Ovary (tissue), 3 donors: ENCODE data around the gene PPP1R1B.

Experiments
- EP300 ChIP-seq: sonication (generic); formaldehyde crosslinking; IDR thresholded peaks from one replicate; pipeline ENCODE4 v1.6.1; 2017; ENCODE audit warnings: antibody characterized with exemption
- POLR2A ChIP-seq: fragments of 450-650 bp; IDR thresholded peaks from one replicate; pipeline ENCODE4 v1.6.1; 2017; ENCODE audit warnings: antibody characterized with exemption, mild to moderate bottlenecking, moderate library complexity
- TF ChIP-seq, protein P1 (sequence below), 3 donors: fragments of 450-650 bp in 2 of 3; fragments of 200-600 bp in 1 of 3; IDR thresholded peaks; one replicate each; pipeline versions ENCODE4 v1.5.1 to v1.8.0; 2016 to 2022; ENCODE audit warnings: antibody characterized with exemption in 3 of 3, mild to moderate bottlenecking in 1 of 3
- donor health status: DM: no; HTN: no; CAD: no.

DNA sequence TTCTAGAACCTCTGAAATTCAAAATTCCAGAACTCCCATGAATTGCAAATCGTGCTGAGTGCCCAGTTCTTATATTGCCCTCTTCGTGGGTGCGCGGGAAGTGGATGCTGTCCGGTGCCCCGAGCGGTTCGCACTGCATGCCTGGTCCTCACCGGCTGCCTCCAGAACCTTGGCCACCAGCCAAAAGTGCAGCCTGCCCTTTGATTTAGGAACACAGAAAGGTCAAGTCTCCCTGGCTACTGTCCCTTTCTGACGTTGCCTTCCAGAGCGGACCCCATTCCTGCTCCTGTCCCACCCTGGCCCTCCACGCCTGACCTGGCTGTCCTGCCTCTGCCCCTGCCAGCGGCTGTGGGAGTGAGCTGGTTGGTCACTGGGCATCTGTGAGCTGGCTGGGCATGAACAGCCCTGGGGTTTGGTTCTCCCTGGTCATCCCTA is 28.7 kb upstream of the PPP1R1B start:
- no peak for TF ChIP-seq POLR2A
- TF ChIP-seq, protein P1, sequence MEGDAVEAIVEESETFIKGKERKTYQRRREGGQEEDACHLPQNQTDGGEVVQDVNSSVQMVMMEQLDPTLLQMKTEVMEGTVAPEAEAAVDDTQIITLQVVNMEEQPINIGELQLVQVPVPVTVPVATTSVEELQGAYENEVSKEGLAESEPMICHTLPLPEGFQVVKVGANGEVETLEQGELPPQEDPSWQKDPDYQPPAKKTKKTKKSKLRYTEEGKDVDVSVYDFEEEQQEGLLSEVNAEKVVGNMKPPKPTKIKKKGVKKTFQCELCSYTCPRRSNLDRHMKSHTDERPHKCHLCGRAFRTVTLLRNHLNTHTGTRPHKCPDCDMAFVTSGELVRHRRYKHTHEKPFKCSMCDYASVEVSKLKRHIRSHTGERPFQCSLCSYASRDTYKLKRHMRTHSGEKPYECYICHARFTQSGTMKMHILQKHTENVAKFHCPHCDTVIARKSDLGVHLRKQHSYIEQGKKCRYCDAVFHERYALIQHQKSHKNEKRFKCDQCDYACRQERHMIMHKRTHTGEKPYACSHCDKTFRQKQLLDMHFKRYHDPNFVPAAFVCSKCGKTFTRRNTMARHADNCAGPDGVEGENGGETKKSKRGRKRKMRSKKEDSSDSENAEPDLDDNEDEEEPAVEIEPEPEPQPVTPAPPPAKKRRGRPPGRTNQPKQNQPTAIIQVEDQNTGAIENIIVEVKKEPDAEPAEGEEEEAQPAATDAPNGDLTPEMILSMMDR (IDR thresholded peaks at IDR 0.05) = no peak
- TF ChIP-seq EP300 = no peak
